ENCODE data around the gene DIS3. TPM values are rescaled to one million over a fixed set of nuclear protein-coding genes. Genes with fewer than 3 reads are reported as not detected.
A peak's percentile ranks its signal among the peaks of the same experiment; 100 is the strongest.
"Not testable (repeated sequence)": the region's sequence is repeated elsewhere in the genome, so short reads cannot be mapped to it uniquely, and the experiment has no call there.

The DIS3 gene
- total and polyA plus RNA-seq, 3 donors from 2014 or later: 27.8 to 43.9 (median 37.6) TPM

DNA sequence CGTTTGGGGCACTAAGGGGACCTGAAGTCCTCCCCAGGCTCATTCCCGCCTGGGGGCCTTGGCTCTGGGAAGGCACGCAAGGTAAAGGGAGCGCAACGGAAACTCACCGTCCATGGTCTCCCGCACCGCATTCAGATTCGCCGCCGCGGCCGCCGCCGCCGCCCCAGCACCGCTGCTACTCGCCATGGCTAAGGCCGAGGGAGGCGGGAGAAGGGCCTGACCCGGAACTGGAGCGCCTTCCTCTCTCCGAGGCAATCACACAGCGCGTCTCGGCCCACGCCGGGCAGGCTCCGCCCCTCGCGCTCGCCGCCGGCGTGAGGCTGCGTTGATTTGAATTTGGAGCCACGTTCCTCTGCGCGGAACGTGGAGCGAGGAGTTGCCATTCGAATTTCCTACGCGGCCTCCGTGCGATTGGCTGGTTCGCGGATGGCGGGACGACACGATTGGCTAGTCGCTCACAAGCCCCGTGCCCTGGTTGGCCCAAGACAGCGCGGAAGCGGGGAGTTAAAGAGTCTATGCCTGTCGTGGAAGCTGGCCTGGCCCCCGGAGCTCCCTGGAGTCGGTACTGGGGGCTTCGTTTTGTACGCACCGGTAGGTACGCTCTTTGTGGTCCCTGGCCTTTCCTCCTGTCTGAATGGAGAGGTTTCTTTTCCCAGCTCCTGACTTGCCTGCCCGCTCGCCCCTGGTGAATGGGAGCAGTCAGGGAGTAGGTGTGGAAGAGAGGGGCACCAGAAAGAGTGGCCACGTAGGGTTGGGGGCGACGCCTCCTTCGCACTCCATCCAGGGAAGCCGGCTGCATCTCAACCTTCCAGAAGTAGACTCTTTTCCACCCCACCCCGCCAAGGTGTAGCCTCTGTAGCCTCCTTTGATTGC is 54.0 kb downstream of the DIS3 start, which contains the start of the genes BORA and MZT1:
TSS of gene BORA (plus strand) at position 507 of the 873 bp plus-strand sequence. CDS start 1,018 bp downstream, outside the sequence.
TSS of gene MZT1 (minus strand) at position 213 of the 873 bp plus-strand sequence. CDS start at position 186, 27 bp downstream.
- Histone ChIP-seq H3K9me3 (no peaks in the 10 kb centered on the region), H3K4me1 (peaks cover 4% of the 10 kb centered on the region), H3K27me3 (no peaks in the 10 kb centered on the region), H3K4me3 (peak within 1 kb of the TSS; percentile 73 to 78), H3K27ac (peak within 1 kb of the TSS; percentile 23 to 54), H3K36me3 (ENCODE audit: low read depth, missing control alignments) (no peaks in the 10 kb centered on the region)
- 0 to 2% methylated on average over 19 to 29 of the region's 71 CpGs for WGBS, 2 donors
- intact Hi-C loops (cut with DNase I; ENCODE audit: low total_unique reads): no loop called here
- DNase-seq: peak; percentile 96
- no peak for TF ChIP-seq POLR2A (IDR thresholded peaks at IDR 0.05)
- TF ChIP-seq, protein P1, sequence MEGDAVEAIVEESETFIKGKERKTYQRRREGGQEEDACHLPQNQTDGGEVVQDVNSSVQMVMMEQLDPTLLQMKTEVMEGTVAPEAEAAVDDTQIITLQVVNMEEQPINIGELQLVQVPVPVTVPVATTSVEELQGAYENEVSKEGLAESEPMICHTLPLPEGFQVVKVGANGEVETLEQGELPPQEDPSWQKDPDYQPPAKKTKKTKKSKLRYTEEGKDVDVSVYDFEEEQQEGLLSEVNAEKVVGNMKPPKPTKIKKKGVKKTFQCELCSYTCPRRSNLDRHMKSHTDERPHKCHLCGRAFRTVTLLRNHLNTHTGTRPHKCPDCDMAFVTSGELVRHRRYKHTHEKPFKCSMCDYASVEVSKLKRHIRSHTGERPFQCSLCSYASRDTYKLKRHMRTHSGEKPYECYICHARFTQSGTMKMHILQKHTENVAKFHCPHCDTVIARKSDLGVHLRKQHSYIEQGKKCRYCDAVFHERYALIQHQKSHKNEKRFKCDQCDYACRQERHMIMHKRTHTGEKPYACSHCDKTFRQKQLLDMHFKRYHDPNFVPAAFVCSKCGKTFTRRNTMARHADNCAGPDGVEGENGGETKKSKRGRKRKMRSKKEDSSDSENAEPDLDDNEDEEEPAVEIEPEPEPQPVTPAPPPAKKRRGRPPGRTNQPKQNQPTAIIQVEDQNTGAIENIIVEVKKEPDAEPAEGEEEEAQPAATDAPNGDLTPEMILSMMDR (IDR thresholded peaks at IDR 0.05): no peak

DNA sequence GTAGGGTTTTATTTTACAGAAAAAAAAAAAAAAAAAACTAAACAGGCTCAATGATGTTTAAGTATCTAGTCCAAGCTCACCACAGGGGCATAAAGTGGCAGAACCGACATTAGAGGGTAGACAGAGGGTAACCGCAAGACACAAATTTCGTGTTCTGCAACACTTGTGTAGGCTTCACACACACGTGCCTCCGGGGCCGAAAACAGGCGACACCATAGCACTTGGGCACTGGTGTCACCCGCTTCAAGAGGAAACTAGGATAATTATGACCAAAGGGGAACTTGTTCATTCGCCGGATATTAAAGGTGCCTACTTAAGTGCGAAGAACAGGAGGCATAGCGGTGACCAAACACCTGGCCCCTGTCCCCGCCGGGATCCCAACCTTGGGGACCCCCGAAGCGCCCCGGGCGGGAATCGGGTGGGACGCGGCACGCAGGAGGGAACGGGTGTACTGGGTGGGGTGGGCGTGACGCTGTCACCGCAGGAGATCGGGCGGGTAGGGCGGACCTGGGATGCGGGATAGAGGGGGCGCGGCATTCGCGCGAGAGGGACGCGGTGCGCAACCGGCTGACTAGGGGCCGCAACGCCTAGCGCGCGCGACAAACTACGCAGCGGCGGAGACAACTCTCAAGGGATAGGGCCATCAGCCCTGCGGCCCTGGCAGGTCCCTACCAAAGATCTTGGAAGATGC is 54.8 kb downstream of the DIS3 start:
- whole genome bisulfite sequencing, 2 donors: 3 to 4% methylated on average over 12 to 39 of the region's 49 CpGs
- intact Hi-C loops (cut with DNase I; ENCODE audit: low total_unique reads): no loop called here
- peak; percentile 44 for DNase-seq
- TF ChIP-seq, protein P1 (IDR thresholded peaks at IDR 0.05): no peak
- TF ChIP-seq POLR2A (IDR thresholded peaks at IDR 0.05): no peak
- no peaks in the 10 kb centered on the region for H3K36me3 ChIP-seq (ENCODE audit: low read depth, missing control alignments)
- peaks cover 4% of the 10 kb centered on the region for H3K4me1 ChIP-seq
- no peaks in the 10 kb centered on the region for H3K27me3 ChIP-seq
- H3K4me3 ChIP-seq: peak overlapping the region; percentile 73 to 78
- H3K27ac ChIP-seq: peak overlapping the region; percentile 23 to 36
- H3K9me3 ChIP-seq: no peaks in the 10 kb centered on the region

DNA sequence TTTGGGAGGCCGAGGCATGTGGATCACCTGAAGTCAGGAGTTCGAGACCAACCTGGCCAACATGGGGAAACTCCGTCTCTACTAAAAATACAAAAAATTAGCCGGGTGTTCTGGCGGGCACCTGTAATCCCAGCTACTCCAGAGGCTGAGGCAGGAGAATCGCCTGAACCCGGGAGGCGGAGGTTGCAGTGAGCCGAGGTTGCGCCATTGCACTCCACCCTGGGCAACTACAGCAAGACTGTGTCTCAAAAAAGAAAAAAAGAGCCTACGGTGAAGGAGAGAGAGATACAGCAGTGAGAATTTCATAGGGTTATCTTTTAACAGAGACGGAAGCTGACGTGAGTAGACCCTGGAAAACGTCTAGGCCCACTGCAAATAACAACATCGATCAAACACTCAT is 55.5 kb downstream of the DIS3 start:
- WGBS, 2 donors: 52 to 78% methylated on average over 15 of the region's 15 CpGs
- DNase-seq; intact Hi-C loops (cut with DNase I; ENCODE audit: low total_unique reads); H3K36me3 ChIP-seq (ENCODE audit: low read depth, missing control alignments); H3K9me3 ChIP-seq; H3K27ac ChIP-seq; H3K27me3 ChIP-seq; H3K4me1 ChIP-seq: not testable (repeated sequence)
- H3K4me3 ChIP-seq: peak overlapping the region in 1 of 2 donors; percentile 78

GRCh38 chr13:72716776-72717175 is 64.9 kb downstream of the DIS3 start:
- Histone ChIP-seq H3K36me3 (ENCODE audit: low read depth, missing control alignments) (no peaks in the 10 kb centered on the region), H3K4me3 (no peak overlapping the region), H3K27ac (no peak overlapping the region), H3K4me1 (no peaks in the 10 kb centered on the region), H3K27me3 (no peaks in the 10 kb centered on the region), H3K9me3 (no peaks in the 10 kb centered on the region)
- DNase-seq: no peak
- TF ChIP-seq, protein P1 (IDR thresholded peaks at IDR 0.05): no peak
- TF ChIP-seq POLR2A (IDR thresholded peaks at IDR 0.05): no peak
- 62 to 65% methylated on average over 3 of the region's 3 CpGs for WGBS, 2 donors
- intact Hi-C loops (cut with DNase I; ENCODE audit: low total_unique reads): no loop called here

Small RNA genes within 50 kb of the gene (small RNA-seq; reads per million reads assigned to genes)
- 0 reads per million in 2 donors for gene RNU6-80P

Other genes with a start within 250 kb of the DIS3 start
- 1 to 10 TPM; 4.0 to 4.3 TPM for gene MZT1, start 54.3 kb downstream of the DIS3 start, total RNA-seq
- gene MZT1, start 54.3 kb downstream of the DIS3 start, polyA plus RNA-seq (ENCODE audit: insufficient read depth, low read depth, low replicate concordance): 8.6 TPM
- 10 to 100 TPM in 1 of 2 donors, 1 to 10 TPM in 1; 5.7 to 10.2 TPM for gene BORA, start 54.0 kb downstream of the DIS3 start, total RNA-seq
- gene BORA, start 54.0 kb downstream of the DIS3 start, polyA plus RNA-seq (ENCODE audit: insufficient read depth, low read depth, low replicate concordance): 6.0 TPM
- gene PIBF1, start 233 bp upstream of the DIS3 start, total RNA-seq: 10 to 100 TPM; 24.6 to 37.2 TPM
- gene PIBF1, start 233 bp upstream of the DIS3 start, polyA plus RNA-seq (ENCODE audit: insufficient read depth, low read depth, low replicate concordance): 22.5 TPM